ENCODE results near the gene GSG1L2. TPM values are rescaled to one million over a fixed set of nuclear protein-coding genes. Genes with fewer than 3 reads are reported as not detected.

GSG1L2 gene
- total RNA-seq, 1 donor from 2014 or later = not detected

DNA sequence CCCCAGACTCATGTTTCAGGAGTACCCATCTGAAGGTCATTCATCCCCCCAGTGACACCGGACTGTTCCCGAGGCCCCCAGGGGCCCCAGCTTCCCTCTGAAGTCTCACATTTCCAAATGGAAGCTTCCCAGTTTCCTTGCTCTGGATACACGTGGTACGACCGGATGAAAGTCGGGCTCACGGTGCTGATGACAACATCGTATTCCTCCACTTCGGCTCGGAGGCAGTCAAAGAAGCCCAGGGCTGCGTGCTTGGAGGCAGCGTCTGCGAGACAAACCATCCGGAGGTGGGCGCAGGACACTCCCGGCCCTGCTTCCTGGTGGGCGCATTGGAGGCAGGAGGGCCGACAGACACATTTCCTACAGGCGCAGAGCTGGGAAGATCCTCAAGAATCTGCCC, 49.2 kb downstream of the GSG1L2 start:
- DNase-seq (ENCODE audit: low read depth, low spot score) = no peak
- peaks cover 10% of the 10 kb centered on the region for H3K27me3 Mint-ChIP-seq (ENCODE audit: low read depth)
- no peak overlapping the region for H3K4me3 Mint-ChIP-seq
- no peak overlapping the region for H3K27ac Mint-ChIP-seq (ENCODE audit: unreplicated experiment)
- H3K36me3 Mint-ChIP-seq (ENCODE audit: low read depth) = no peaks in the 10 kb centered on the region
- no peaks in the 10 kb centered on the region for H3K4me1 Mint-ChIP-seq
- peaks cover 3% of the 10 kb centered on the region for H3K9me3 Mint-ChIP-seq
- TF ChIP-seq, protein P1, sequence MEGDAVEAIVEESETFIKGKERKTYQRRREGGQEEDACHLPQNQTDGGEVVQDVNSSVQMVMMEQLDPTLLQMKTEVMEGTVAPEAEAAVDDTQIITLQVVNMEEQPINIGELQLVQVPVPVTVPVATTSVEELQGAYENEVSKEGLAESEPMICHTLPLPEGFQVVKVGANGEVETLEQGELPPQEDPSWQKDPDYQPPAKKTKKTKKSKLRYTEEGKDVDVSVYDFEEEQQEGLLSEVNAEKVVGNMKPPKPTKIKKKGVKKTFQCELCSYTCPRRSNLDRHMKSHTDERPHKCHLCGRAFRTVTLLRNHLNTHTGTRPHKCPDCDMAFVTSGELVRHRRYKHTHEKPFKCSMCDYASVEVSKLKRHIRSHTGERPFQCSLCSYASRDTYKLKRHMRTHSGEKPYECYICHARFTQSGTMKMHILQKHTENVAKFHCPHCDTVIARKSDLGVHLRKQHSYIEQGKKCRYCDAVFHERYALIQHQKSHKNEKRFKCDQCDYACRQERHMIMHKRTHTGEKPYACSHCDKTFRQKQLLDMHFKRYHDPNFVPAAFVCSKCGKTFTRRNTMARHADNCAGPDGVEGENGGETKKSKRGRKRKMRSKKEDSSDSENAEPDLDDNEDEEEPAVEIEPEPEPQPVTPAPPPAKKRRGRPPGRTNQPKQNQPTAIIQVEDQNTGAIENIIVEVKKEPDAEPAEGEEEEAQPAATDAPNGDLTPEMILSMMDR (conservative IDR thresholded peaks at IDR 0.05) = no peak

DNA sequence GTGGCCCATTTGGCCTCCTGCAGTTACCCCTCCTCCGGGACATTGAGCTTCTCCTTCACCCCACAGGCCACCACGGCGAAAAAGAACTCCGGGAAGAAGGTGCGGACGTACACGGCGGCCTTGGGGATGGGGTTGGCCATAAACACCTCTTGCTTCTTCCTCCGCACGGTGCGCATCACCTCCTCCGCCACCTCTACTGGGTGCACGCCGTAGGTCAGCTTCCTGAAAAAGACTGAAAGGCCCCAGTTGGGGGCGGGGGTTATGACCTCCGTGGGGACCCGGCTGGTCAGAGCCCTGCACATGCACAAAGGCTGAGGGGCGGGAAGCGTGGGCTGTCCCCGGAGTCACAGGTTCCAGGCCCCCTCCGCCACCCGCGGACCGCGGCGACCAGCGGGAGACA, 50.4 kb downstream of the GSG1L2 start:
- H3K27ac Mint-ChIP-seq (ENCODE audit: unreplicated experiment) = no peak overlapping the region
- no peaks in the 10 kb centered on the region for H3K4me1 Mint-ChIP-seq
- no peaks in the 10 kb centered on the region for H3K9me3 Mint-ChIP-seq
- no peak overlapping the region for H3K4me3 Mint-ChIP-seq
- peaks cover 2% of the 10 kb centered on the region for H3K27me3 Mint-ChIP-seq (ENCODE audit: low read depth)
- H3K36me3 Mint-ChIP-seq (ENCODE audit: low read depth) = no peaks in the 10 kb centered on the region
- no peak for DNase-seq (ENCODE audit: low read depth, low spot score)
- TF ChIP-seq, protein P1 (conservative IDR thresholded peaks at IDR 0.05) = no peak

DNA sequence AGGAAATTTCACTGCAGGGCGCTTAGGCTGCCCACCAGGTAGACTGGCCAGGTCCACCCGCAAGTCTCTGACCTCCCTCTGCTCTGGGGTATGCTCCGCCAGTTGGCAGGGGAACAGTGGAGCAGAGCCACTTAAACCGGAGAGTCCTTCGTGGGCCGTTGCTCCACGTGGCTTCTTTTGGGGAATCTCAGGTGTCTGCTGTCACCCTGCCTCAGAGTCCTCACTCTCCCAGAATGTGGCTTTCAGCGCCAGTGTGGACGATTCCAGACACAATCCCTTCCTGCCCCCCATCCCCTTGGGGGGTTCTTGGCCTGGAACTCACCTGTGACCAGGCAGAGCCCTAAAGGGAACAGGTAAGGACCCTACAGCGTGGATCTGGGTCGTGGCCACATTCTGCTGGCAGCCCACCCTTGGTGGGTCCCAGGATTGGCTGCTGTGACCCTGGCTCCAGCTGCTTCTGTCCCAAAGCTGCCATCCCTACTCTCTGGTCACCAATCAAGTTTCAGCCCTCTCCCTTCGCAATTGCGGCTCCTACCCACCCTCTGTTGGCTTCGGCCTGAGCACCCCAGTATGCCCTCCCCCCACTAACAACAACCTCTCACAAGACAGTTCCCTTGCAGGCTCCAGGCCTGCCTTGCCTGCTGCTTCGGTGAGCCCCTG, 52.7 kb downstream of the GSG1L2 start:
- Mint-ChIP-seq H3K9me3 (no peaks in the 10 kb centered on the region), H3K4me1 (no peaks in the 10 kb centered on the region), H3K4me3 (no peak overlapping the region), H3K27ac (ENCODE audit: unreplicated experiment) (no peak overlapping the region), H3K36me3 (ENCODE audit: low read depth) (no peaks in the 10 kb centered on the region), H3K27me3 (ENCODE audit: low read depth) (peaks cover 17% of the 10 kb centered on the region)
- TF ChIP-seq, protein P1 (conservative IDR thresholded peaks at IDR 0.05) = no peak
- DNase-seq (ENCODE audit: low read depth, low spot score) = no peak

DNA sequence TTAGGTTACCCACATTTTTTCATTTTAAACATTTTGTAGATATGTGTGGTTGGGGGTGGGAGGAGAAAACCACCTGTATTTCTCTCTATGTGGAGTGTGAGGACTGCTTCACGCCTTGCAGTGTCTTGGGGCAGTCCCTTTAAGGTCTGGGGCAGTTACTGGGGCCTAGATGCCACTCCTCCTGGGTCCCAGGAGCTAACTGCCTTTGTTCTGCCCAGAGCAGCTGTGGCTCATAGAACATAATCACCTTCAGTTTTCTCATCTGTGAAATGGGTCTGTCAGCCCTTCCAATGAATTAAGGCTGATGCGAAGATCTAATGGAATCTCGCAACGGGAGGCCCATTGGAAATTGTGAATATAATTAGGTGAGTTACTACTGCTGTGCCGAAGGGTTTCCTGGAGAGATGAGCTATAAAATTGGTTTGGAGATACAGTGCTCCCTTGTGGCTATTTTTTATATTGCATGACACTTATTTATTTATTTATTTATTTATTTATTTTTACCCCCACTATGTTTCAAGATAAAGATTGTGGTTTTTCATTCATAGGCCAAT, 53.4 kb downstream of the GSG1L2 start:
- Mint-ChIP-seq H3K27me3 (ENCODE audit: low read depth) (peaks cover 24% of the 10 kb centered on the region), H3K27ac (ENCODE audit: unreplicated experiment) (no peak overlapping the region)
- DNase-seq (ENCODE audit: low read depth, low spot score) = peak; percentile 9

DNA sequence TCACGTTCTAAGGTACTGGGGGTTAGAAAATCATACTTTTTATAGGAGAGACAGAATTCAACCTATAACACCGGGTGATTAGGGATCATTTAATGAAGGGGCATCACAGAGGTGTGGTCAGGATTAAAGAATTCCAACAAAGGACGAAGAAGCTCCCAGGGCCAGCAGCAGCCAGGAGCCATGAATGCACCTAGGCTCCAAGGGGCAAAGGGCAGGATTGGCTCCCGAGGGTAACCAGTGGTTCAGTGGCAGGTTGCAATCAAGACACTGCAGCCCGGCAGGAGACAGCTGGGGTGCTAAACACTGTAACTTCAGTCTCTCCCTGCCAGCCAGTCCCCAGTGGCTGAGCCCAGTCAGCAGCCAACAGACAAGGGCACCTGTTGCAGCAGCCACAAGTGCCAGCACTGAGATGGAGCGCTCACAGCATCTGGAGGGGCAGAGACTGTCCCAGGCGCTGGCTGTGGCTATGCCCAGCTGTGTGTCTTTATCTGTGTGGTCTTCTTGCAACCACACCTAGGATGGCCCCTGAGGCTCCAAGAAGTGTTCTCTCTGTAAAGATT, 54.4 kb downstream of the GSG1L2 start:
- Mint-ChIP-seq H3K4me1 (no peaks in the 10 kb centered on the region), H3K4me3 (no peak overlapping the region), H3K27ac (ENCODE audit: unreplicated experiment) (no peak overlapping the region), H3K27me3 (ENCODE audit: low read depth) (peaks cover 30% of the 10 kb centered on the region), H3K36me3 (ENCODE audit: low read depth) (no peaks in the 10 kb centered on the region), H3K9me3 (no peaks in the 10 kb centered on the region)
- TF ChIP-seq, protein P1 (conservative IDR thresholded peaks at IDR 0.05) = no peak
- DNase-seq (ENCODE audit: low read depth, low spot score) = no peak

More for the DNA sequence above, 53.4 kb downstream of the GSG1L2 start:
- no peaks in the 10 kb centered on the region for H3K9me3 Mint-ChIP-seq
- H3K4me1 Mint-ChIP-seq = no peaks in the 10 kb centered on the region
- H3K4me3 Mint-ChIP-seq = no peak overlapping the region
- TF ChIP-seq, protein P1 (conservative IDR thresholded peaks at IDR 0.05) = peak; percentile 79
- H3K36me3 Mint-ChIP-seq (ENCODE audit: low read depth) = no peaks in the 10 kb centered on the region

Measured in neural crest cell (in vitro differentiated cells).